Activated effector memory CD4-positive, alpha-beta T cell treated with Interleukin-2 at 50 U/mL for 16 hours (primary cell): ENCODE data around the gene NOS1AP.
"Not testable (repeated sequence)": the region's sequence is repeated elsewhere in the genome, so short reads cannot be mapped to it uniquely, and the experiment has no call there.

Experiments used
- DNase-seq: peaks from one replicate; pipeline ENCODE4 v3.0.0-alpha.2; 2020

NOS1AP gene

DNA sequence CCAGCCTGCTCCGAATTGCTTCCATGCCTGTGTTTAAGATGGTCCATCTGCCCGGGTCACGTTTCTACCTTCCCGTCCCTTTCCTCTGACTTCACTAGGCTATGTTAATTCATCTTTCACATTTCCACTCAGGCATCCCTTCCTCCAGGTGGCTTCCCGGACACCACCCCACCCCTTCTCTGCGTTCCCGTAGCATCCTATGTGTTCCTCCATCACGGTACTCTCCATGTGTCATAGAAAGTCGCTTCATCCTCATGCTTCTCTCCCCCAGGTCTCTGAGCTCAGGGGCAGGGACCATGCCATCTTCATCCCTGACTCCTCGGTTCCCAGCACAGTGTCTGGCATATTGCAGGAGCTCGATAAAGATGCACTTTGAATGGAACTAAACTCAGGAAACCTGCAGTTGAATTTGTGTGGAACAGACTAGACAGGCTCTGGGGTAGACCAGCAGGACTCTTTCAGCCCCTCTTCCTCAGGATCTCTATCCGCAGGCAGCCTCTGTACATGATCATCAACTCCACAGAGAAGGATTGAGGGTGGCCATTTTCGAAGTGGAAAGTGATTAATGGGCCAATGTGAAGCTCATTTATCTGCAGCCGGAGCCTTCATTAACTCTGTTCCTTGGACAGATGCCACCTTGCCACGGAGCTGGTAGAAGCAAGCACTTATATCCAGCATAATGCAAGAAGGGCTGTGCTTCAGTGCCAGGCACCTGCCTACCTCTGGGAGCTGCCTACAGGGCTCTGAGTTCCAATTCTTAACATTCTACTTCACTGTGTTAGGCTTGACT is 321.1 kb downstream of the NOS1AP start:
- DNase-seq: no peak

DNA sequence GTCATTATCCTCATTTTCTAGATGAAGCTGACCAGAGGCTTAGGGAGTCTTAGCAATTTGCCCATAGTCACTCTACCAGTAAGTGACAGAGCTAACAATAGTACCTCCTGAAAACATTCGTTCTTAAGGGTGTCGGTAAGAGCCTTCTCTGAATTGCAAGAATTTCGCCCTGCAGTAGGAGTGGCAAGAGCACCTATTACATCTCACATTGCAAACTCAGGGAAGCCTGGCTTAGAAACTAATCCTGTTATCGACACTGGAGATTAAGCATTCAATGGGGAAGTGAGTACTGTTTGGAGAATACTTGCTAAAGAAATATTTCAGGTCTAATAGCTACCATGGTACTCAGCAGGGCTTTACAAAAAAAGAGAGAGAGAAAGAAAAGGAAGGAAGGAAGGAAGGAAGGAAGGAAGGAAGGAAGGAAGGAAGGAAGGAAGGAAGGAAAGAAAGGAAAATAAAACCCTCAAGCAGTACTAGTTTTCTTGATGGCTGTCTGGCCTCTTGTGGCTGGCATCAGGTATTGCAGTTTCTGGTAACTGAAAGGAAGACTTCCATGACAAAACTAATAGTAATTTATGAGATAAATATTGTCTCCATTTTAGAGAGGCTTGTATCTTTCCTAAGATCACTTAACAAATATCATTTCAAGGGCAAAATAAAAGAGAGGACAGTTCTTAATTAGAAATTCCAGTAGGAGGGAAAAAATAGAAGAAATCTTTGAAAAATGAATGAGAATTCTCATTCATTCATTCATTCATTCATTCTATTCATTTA is 322.5 kb downstream of the NOS1AP start:
- DNase-seq: no peak

DNA sequence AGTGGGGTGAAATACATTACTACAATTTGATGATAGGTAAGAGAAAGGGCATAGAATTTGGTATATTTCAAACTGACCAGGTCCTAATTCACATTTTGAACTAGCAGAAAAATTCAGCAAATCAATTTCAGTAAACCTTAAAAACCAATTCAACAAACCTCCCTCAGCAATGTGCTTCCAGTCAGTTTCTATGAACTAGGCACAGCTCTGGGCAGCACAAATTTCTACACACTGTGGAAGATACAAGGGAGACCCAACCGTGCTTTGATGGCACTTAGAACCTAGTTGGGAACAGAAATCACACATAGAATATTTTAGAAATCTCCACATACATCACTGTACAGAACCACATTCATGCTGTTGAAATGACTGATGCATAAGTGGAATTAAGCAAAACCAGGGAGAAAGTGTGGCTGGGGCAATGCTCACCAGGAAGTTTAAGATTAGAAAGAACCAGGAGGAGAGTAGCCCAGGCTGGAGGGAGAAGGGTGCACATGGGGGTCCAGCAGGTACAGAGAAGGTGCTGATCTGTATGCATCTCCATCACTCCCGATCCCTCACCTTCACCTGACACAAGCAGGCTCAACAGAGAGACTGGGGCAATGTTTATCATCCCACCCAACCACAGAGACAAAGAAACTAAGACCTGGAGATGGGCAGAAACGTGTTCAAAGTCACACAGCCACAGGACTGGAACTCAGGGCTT is 326.9 kb downstream of the NOS1AP start:
- DNase-seq: no peak

DNA sequence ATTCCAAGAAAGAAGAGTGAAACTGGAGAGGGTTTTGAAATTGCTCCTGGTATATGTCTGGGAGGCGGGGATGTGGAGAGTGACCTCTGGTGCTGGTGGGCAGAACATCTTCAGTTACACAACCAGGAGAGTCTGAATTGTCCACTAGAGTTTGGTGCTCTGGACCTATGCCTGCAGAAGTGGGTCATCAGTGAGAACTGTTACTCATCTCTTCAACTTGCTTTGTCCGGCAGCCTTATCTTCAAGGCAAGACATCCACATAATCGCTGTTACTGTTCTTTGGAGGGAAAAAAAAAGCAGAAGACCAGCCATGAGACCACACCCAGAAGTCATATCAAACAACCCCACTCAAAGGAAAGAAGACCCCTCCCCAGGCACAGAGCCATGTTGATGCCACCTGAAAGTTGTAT is 327.6 kb downstream of the NOS1AP start:
- DNase-seq: no peak

DNA sequence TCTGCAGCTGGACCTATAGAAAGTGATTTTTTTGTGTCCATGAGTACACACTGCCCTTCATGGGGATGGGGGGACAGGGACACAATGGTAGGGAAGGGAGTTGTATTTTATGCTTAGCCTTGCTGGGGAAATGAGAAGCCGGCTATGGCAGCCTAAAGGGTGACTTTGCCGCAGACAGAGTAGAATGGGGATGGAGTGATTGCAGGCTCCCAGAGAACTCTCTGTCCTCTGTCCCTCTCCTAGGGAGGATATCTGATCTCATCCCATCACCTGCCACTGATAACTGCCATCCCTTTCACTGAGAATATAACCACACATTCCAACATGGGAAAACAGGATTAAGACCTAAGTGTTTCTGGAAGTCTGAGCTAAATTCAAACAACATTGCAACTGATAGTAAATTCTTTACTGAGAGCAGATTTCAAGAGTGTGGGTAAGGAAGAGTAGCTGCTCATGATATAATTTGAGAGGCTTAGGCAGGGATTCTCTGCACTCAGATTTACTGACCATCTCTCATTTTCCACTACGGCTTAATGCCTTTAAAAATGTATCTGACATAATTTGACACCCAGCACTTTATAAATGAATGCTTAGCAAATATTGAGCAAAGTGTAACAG is 328.6 kb downstream of the NOS1AP start:
- DNase-seq: no peak

DNA sequence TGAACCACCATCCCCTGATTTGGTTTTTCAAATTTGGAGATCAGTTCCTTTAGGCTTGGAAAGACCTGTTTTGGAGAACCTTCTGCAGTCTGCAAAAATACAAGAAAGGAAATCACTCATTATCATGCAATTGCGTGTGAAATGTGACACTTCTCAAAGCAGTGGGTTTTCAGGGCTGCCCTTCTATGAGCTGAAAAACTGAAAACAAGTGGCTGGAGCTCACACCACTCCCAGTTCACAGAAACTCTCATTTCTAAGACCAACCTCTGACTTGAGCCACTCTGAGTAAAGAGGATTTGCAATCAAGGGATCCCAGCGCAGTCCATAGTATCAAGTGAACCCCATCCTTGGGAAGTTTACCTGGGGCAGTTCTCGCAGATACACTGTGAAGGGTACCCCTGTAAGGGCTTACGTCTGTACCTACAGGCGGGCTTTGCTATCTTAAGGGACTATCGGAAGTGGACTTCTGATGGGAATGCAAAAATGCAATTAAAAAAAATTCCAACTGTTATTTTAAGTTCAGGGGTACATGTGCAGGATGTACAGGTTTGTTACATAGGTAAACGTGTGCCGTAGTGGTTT is 329.6 kb downstream of the NOS1AP start:
- no peak for DNase-seq

DNA sequence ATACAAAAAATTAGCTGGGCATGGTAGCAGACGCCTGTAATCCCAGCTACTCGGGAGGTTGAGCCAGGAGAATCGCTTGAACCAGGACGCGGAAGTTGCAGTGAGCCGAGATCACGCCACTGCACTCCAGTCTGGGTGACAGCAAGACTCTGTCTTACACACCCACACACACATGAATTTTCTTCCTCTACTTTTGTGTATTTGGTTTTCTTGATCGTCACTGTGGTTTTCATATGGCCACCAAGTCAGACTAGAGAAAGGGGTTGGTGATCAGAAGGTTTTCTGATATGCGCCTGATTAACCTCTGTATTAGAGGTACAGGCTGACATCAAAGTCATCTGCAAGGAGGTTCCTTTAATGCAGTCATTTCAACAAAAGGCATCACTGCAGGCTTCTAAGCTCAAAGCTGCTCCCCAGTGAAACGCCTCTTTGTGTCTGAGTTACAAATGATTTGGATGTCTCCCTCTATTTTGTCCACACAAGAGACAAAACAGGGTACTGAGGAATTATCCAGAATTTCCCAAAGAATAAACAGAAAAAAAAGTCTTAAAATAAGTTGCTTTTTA is 331.4 kb downstream of the NOS1AP start:
- DNase-seq: no peak

DNA sequence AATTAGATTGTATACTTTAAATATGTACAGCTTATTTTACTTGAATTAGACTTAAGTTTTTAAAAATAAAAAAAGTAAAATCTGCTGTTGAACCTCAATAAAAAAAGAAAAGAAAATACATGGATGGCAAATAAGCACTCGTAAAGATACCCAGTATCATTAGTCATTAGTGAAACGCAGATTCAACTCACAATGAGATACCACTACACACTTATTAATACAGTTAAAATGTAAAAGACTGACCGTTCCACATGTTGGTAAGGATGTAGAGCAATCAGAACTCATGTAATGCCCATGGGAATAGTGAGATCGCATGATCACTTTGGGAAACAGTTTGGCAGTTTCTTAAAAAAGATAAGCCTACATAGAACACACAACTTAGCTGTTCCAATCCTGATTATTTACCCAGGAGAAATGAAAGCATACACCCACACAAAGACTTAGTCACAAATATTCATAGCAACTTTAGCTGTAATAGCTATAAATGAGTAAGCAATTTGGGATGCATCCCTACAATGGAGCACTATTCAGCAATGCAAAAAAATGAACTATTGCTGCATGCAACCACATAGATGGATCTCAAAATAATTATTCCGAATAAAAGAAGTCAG is 335.2 kb downstream of the NOS1AP start:
- no peak for DNase-seq

DNA sequence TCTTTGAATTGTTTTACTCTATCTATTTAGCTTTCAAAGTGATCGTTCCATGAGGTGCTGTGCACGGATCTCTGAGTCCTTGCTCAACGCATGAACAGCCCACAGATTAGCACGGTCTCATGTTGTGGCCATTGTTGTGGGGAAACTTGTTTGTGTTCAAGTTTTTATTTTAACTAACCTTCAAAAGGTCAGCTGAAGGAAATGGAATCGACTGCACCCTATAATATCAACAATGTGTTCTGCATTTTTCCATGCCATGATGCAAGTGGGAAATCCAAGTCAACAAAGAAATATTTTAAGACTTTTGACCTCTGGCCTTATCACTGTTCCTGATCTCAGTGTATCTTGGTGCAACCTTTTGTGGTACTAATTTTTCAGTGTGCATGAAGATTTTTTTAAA is 336.3 kb downstream of the NOS1AP start:
- DNase-seq: no peak

DNA sequence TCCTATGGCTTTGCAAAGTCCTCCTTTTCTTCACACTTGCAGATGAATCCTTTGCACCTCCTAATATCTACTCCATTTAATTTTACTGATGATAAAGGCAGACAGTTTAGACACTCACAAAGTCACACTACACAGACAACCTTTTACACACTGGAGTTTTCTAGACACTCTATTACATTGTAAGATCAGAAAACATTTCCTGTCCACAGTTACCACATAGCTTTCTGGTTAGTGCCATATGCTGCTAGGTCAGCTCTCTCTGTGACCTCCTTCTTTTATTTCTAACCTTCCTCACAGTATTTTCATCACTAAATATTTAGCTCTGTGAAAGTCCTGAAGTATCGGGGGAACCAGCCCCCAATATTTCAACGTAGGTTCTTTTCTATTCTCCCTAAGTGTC is 337.3 kb downstream of the NOS1AP start:
- no peak for DNase-seq

DNA sequence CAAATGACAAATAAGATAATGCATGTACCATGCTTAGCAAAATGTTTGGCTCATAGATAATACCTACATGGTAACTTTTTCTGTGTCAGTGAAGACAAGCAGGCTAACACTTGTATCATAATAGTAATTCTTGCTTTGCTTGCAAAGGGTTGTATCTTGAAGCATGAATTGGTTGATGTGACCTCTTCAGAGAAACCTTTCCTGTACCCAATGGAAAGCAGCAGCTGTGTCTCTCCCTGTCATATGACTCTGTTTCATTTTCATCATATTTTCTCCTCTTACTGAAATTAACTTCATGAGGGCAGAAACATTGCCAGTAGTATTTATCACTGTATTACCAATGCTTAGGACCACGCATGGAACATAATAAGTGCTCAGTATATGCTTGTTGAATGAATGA is 338.0 kb downstream of the NOS1AP start:
- no peak for DNase-seq

DNA sequence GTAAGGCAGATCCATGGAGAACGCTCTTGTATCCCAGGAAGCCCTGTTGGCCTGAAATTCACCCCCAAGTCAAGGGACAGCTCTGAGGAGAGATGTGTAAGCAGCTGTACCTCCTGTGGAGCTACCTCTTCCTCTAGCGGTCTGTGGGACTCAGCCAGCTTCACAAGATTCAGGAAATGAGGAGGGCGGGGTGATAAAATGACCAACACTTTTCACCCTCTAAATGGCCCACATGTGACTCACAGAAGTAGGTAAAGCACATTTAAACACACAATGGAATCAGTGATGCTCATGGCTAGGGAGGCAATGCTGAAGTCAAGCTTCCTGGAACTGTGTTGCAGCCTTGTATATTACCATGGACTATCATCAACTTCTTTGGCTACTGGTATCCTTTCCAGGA is 342.5 kb downstream of the NOS1AP start, which contains the start of gene SH2D1B:
Gene SH2D1B, minus strand, starts transcription at position 135 of the 400 bp plus-strand sequence. Its CDS starts 120 bp downstream, at position 15.
- no peak for DNase-seq

DNA sequence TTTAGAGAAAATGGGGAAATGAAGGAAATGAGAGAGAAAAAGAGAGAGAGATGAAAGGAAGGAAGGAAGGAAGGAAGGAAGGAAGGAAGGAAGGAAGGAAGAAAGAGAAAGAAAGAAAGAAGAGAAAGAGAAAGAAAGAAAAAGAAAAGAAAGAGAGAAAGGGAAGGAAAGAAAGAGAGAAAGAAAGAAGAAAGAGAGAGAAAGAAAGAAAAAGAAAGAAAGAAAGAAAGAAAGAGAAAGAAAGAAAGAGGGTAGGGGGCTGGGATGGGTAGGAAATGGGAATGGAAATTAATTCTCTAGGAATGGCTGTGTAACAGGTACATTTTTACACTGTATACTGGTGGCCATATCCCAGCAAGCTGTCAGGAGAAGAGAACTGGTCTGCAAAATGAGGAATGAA is 346.7 kb downstream of the NOS1AP start:
- no peak for DNase-seq

DNA sequence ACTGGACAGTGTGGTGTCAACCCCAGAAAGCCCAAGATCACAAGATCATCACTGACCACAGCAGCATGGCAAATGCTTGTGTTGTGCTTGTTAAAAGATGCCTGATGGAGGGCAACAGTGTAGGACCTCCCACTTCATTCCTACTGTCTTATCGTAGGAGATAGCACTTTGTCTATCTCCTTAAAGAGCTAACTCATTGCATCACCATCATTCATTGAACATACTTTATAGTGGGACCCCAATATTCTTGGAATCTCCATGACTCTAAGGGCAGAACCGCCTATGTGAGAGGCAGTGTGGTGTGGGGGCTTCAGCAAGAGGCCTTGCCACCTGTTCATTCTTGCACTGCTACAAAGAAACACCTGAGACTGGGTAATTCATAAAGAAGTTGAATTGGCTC is 347.4 kb downstream of the NOS1AP start:
- no peak for DNase-seq

DNA sequence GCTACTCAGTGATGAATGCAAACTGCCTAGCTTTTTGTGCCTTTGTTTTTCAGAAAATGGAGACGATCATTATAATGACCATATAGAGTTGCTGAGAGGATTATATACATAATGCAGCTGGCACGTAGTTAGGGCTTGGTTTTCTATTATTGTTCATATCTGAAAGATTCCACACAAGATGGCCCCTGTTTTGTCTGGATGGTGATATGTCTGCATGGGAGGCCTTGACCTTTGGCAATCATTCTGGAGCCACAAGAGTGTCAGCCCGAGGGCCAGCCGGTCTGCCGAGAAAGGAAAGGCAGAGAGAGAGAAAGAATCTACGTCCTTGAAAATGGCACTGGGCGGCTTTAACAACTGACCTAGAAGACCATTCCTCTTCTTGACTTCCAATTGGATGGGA is 348.2 kb downstream of the NOS1AP start:
- DNase-seq: no peak

DNA sequence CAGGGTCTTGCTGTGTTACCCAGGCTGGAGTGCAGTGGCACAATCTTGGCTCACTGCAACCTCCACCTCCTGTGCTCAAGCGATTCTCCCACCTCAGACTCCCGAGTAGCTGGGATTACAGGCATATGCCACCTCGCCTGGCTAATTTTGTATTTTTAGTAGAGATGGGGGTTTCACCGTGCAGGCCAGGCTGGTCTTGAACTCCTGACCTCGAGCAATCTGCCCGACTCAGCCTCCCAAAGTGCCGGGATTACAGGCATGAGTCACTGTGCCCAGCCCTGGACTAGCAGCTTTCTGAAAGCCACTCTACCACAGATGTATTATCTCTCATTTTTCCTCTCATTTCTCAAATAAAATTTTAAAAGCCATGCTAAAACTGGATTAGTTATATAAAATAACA is 349.1 kb downstream of the NOS1AP start:
- DNase-seq: not testable (repeated sequence)

DNA sequence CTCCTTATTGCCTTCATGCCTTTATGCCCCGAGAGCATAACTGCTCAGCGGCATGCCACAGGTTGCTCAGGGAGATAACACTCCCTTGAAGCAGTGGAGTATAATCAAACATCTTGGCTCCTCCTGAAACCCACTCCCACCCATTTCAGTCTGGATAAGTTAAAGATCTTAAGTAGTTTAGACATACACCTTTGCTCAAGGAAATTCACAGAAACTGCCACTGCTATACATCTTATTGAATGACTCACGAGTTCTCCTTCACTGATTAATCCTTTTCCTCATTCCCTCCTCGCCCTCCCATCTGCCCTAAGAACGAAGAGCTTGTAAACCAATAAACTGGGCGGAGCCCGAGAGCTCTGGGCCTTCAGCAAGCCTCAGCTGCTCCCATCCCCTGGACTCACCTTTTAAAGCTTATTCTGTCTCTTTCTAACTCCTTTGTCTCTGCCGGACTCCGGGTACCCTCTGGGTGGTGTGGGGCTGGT is 350.0 kb downstream of the NOS1AP start:
- not testable (repeated sequence) for DNase-seq
